H9 (cell line): Measurements from ENCODE around the gene BEST1. TPM values are rescaled to one million over a fixed set of nuclear protein-coding genes. Genes with fewer than 3 reads are reported as not detected.

Source experiments
- DNase-seq: peaks from one replicate; pipeline ENCODE4 v3.0.0-alpha.2; 2017
- H2AFZ ChIP-seq: one replicate; pipeline ENCODE4 v1.6.1; 2013; ENCODE audit warnings: mild to moderate bottlenecking, low read length, control low read depth, moderate library complexity
- H2AK5ac ChIP-seq: 2 replicates; pipeline ENCODE4 v1.6.1; 2013; ENCODE audit warnings: low read length, control low read depth, mixed read lengths; ENCODE audit not compliant: insufficient read length
- H2BK120ac ChIP-seq: one replicate; pipeline ENCODE4 v1.6.1; 2013; ENCODE audit warnings: low read depth, mild to moderate bottlenecking, low read length, control low read depth, inconsistent platforms; ENCODE audit not compliant: poor library complexity, severe bottlenecking
- H2BK12ac ChIP-seq: 2 replicates; pipeline ENCODE4 v1.6.1; 2013; ENCODE audit warnings: low read length, control low read depth, mixed read lengths, low read depth; ENCODE audit not compliant: insufficient read length
- H2BK15ac ChIP-seq: 2 replicates; pipeline ENCODE4 v1.6.1; 2013; ENCODE audit warnings: low read depth, low read length, control low read depth
- H2BK20ac ChIP-seq: one replicate; pipeline ENCODE4 v1.6.1; 2013; ENCODE audit warnings: low read depth, mild to moderate bottlenecking, low read length, control low read depth, inconsistent platforms; ENCODE audit not compliant: poor library complexity, severe bottlenecking
- H2BK5ac ChIP-seq: 2 replicates; pipeline ENCODE4 v1.6.1; 2013; ENCODE audit warnings: low read length, control low read depth, mixed read lengths; ENCODE audit not compliant: insufficient read length
- H3K14ac ChIP-seq: 2 replicates; pipeline ENCODE4 v1.6.1; 2013; ENCODE audit warnings: low read length, control low read depth; ENCODE audit not compliant: insufficient read depth
- H3K18ac ChIP-seq: 2 replicates; pipeline ENCODE4 v1.6.1; 2013; ENCODE audit warnings: low read depth, mild to moderate bottlenecking, mixed read lengths, low read length, control low read depth; ENCODE audit not compliant: insufficient read length
- H3K23ac ChIP-seq: 2 replicates; pipeline ENCODE4 v1.6.1; 2013; ENCODE audit warnings: low read length, control low read depth, mixed read lengths, low read depth; ENCODE audit not compliant: insufficient read length
- H3K23me2 ChIP-seq: 2 replicates; pipeline ENCODE4 v1.6.1; 2013; ENCODE audit warnings: low read depth, mild to moderate bottlenecking, mixed read lengths, low read length, control low read depth; ENCODE audit not compliant: insufficient read length, poor library complexity, severe bottlenecking
- H3K27ac ChIP-seq: 2 replicates; pipeline ENCODE4 v1.5.1; 2013; ENCODE audit warnings: low read length, control low read depth, mixed read lengths, low read depth; ENCODE audit not compliant: insufficient read length
- H3K27me3 ChIP-seq: 2 replicates; pipeline ENCODE4 v1.6.1; 2013; ENCODE audit warnings: low read length, control low read depth, inconsistent platforms; ENCODE audit not compliant: insufficient read depth
- H3K4ac ChIP-seq: 2 replicates; pipeline ENCODE4 v1.6.1; 2013; ENCODE audit warnings: low read depth, mild to moderate bottlenecking, control low read depth, inconsistent platforms, low read length, moderate library complexity
- H3K4me1 ChIP-seq: 2 replicates; pipeline ENCODE4 v1.6.1; 2013; ENCODE audit warnings: low read length, control low read depth, inconsistent platforms; ENCODE audit not compliant: insufficient read depth
- H3K4me2 ChIP-seq: 2 replicates; pipeline ENCODE4 v1.6.1; 2013; ENCODE audit warnings: low read length, control low read depth, mixed read lengths; ENCODE audit not compliant: insufficient read length, insufficient read depth
- H3K56ac ChIP-seq: 2 replicates; pipeline ENCODE4 v1.6.1; 2013; ENCODE audit warnings: low read depth, mild to moderate bottlenecking, mixed read lengths, low read length, control low read depth; ENCODE audit not compliant: insufficient read length
- H3K79me1 ChIP-seq: 2 replicates; pipeline ENCODE4 v1.6.1; 2013; ENCODE audit warnings: low read depth, mild to moderate bottlenecking, moderate library complexity, low read length, control low read depth, inconsistent platforms; ENCODE audit not compliant: insufficient read depth, poor library complexity, severe bottlenecking
- H3K79me2 ChIP-seq: 2 replicates; pipeline ENCODE4 v1.6.1; 2013; ENCODE audit warnings: low read length, control low read depth, inconsistent platforms; ENCODE audit not compliant: insufficient read depth
- H3K9ac ChIP-seq: 2 replicates; pipeline ENCODE4 v1.6.1; 2013; ENCODE audit warnings: low read length, control low read depth, mixed read lengths; ENCODE audit not compliant: insufficient read length; ENCODE audit errors: extremely low read depth
- H3K9me3 ChIP-seq: one replicate; pipeline ENCODE4 v1.6.1; 2013; ENCODE audit warnings: low read depth, low read length, inconsistent platforms; ENCODE audit not compliant: control insufficient read depth
- H3T11ph ChIP-seq: one replicate; pipeline ENCODE4 v1.6.1; 2013; ENCODE audit warnings: mild to moderate bottlenecking, low read length, control low read depth, inconsistent platforms
- H4K20me1 ChIP-seq: one replicate; pipeline ENCODE4 v1.6.1; 2013; ENCODE audit not compliant: control insufficient read depth, insufficient read length, insufficient read depth
- H4K5ac ChIP-seq: 2 replicates; pipeline ENCODE4 v1.6.1; 2013; ENCODE audit warnings: low read depth, mild to moderate bottlenecking, mixed read lengths, low read length, control low read depth; ENCODE audit not compliant: insufficient read length
- H4K8ac ChIP-seq: replicated peaks from 2 replicates; pipeline ENCODE4 v1.6.1; 2013; ENCODE audit warnings: low read length, control low read depth, mixed read lengths, low read depth; ENCODE audit not compliant: insufficient read length
- H4K91ac ChIP-seq: 2 replicates; pipeline ENCODE4 v1.6.1; 2013; ENCODE audit warnings: low read depth, mild to moderate bottlenecking, moderate library complexity, mixed read lengths, low read length, control low read depth; ENCODE audit not compliant: insufficient read length
- H3K27ac Mint-ChIP-seq, 3 experiments: 2 replicates in 2 of 3; 3 replicates in 1 of 3; pipeline ENCODE4 v1.8.0; 2020 to 2021; ENCODE audit warnings: mixed read lengths in 3 of 3, mild to moderate bottlenecking in 1 of 3, moderate library complexity in 1 of 3
- H3K27me3 Mint-ChIP-seq: 2 replicates; pipeline ENCODE4 v1.8.0; 2021; ENCODE audit warnings: low read depth, mild to moderate bottlenecking, moderate library complexity, mixed read lengths
- H3K36me3 Mint-ChIP-seq, 3 experiments: 2 replicates in 2 of 3; 3 replicates in 1 of 3; pipeline ENCODE4 v1.8.0; 2020 to 2021; ENCODE audit warnings: low read depth in 3 of 3, mixed read lengths in 3 of 3; ENCODE audit not compliant: insufficient read depth in 1 of 3
- H3K4me1 Mint-ChIP-seq, 2 experiments: 2 replicates each; pipeline ENCODE4 v1.8.0; 2020; ENCODE audit warnings: mixed read lengths in 2 of 2
- H3K4me3 Mint-ChIP-seq, 2 experiments: 2 replicates in 1 of 2; 3 replicates in 1 of 2; pipeline ENCODE4 v1.8.0; 2020 to 2021; ENCODE audit warnings: mild to moderate bottlenecking in 2 of 2, mixed read lengths in 2 of 2, moderate library complexity in 1 of 2
- H3K9me3 Mint-ChIP-seq, 2 experiments: 2 replicates in 1 of 2; 3 replicates in 1 of 2; pipeline ENCODE4 v1.8.0; 2020; ENCODE audit warnings: mild to moderate bottlenecking in 2 of 2, mixed read lengths in 2 of 2, moderate library complexity in 1 of 2
- WGBS: extraction: QIAGEN DNeasy Blood & Tissue Kit; methylation state at CpG from one replicate; pipeline ENCODE4 v1.1.7; 2013; ENCODE audit warnings: missing lambda C conversion rate, low lambda C conversion rate, mixed read lengths; ENCODE audit not compliant: insufficient read length; ENCODE audit errors: extremely low coverage; 5-methylcytosine and 5-hydroxymethylcytosine counted together
- total RNA-seq: library from RNA; stranded (reverse); gene quantifications from 2 replicates; pipeline ENCODE4 v1.2.1, GENCODE V29; 2021
- TF ChIP-seq, protein P1 (sequence below): fragments of 200-600 bp; sonication (generic); conservative IDR thresholded peaks from 3 replicates; pipeline ENCODE4 v1.8.0; 2021; ENCODE audit warnings: antibody characterized with exemption, mild to moderate bottlenecking

Gene BEST1
- total RNA-seq, 1 experiment from 2014 or later: 0.24 TPM

DNA sequence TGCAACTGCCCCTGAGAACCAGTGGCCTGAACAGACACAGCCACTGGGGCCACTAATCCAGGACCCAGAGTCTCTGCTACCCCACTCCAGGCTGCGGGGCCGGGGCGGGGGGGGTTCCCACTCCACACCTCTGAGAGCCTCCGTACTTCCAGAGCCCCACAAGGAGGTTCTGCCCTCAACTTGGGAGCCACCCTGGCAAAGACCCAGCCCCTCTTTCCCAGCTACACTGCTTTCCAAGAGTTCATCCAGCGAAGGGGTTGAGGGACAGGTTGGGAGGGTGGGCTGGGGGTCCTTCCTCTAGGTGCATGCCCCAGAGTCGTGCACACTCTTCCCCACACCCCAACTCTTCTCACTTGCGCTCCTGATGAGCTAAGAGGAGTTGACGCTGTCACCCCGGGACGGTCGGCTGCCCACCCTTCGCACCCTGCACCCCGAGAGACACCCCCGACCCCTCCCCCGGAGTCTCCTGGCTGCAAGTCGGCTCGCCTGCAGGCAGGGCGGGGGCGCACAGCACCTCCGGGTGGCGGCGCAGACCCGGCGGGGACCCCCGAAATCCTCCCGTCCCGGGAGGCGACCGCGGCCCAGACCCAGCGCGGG is 33.3 kb upstream of the BEST1 start:
- Histone ChIP-seq H3K79me2 (no peaks in the 10 kb centered on the region), H3K23ac (no peak overlapping the region), H4K20me1 (no peaks in the 10 kb centered on the region), H3K14ac (no peak overlapping the region), H2AK5ac (no peak overlapping the region), H3K23me2 (peaks cover 5% of the 10 kb centered on the region), H3K56ac (no peak overlapping the region), H3K4ac (no peak overlapping the region), H3K27ac (no peak overlapping the region), H2BK5ac (no peak overlapping the region), H2AFZ (no peak overlapping the region), H2BK20ac (no peak overlapping the region), H3K27me3 (no peaks in the 10 kb centered on the region; the same call in 1 of the 2 replicates), H2BK12ac (no peak overlapping the region), H2BK120ac (no peak overlapping the region), H4K5ac (no peak overlapping the region), H3K9ac (no peak overlapping the region), H3K9me3 (no peaks in the 10 kb centered on the region), H2BK15ac (no peak overlapping the region), H3K79me1 (no peaks in the 10 kb centered on the region), H3K4me1 (no peaks in the 10 kb centered on the region), H4K8ac (no peak overlapping the region), H3T11ph (no peak overlapping the region), H3K4me2 (peak overlapping the region; percentile 51), H3K18ac (no peak overlapping the region), H4K91ac (no peak overlapping the region)
- Mint-ChIP-seq H3K4me3 (peak overlapping the region; percentile 60 to 84), H3K36me3 (no peaks in the 10 kb centered on the region), H3K27ac (no peak overlapping the region), H3K4me1 (peaks cover 13 to 21% of the 10 kb centered on the region in 2 experiments), H3K27me3 (peaks cover 57% of the 10 kb centered on the region), H3K9me3 (no peaks in the 10 kb centered on the region; a peak in 1 of 5 replicates)
- no CpG with 5 or more reads among the region's 32 CpGs for WGBS
- no peak for DNase-seq
- TF ChIP-seq, protein P1, sequence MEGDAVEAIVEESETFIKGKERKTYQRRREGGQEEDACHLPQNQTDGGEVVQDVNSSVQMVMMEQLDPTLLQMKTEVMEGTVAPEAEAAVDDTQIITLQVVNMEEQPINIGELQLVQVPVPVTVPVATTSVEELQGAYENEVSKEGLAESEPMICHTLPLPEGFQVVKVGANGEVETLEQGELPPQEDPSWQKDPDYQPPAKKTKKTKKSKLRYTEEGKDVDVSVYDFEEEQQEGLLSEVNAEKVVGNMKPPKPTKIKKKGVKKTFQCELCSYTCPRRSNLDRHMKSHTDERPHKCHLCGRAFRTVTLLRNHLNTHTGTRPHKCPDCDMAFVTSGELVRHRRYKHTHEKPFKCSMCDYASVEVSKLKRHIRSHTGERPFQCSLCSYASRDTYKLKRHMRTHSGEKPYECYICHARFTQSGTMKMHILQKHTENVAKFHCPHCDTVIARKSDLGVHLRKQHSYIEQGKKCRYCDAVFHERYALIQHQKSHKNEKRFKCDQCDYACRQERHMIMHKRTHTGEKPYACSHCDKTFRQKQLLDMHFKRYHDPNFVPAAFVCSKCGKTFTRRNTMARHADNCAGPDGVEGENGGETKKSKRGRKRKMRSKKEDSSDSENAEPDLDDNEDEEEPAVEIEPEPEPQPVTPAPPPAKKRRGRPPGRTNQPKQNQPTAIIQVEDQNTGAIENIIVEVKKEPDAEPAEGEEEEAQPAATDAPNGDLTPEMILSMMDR: no peak
